T-helper 1 cell treated with Interleukin-12 subunit alpha and Interleukin-12 subunit beta and Interleukin-4 antibody, amounts not matched to agents 30 ng/mL and 1 ng/mL, for 36 hours (primary cell): ENCODE data around the gene FAM20C. TPM values are rescaled to one million over a fixed set of nuclear protein-coding genes. Genes with fewer than 3 reads are reported as not detected.

ENCODE experiments used
- intact Hi-C: fragments of 100-400 bp; cut with micrococcal nuclease; formaldehyde crosslinking; loops from one replicate; pipeline ENCODE4 v1.15.1; 2024
- total RNA-seq: library from RNA; stranded (reverse); gene quantifications from 2 replicates; pipeline ENCODE4 v1.2.3, GENCODE V29; 2022

Gene FAM20C
- total RNA-seq, 1 donor from 2014 or later: not detected

DNA sequence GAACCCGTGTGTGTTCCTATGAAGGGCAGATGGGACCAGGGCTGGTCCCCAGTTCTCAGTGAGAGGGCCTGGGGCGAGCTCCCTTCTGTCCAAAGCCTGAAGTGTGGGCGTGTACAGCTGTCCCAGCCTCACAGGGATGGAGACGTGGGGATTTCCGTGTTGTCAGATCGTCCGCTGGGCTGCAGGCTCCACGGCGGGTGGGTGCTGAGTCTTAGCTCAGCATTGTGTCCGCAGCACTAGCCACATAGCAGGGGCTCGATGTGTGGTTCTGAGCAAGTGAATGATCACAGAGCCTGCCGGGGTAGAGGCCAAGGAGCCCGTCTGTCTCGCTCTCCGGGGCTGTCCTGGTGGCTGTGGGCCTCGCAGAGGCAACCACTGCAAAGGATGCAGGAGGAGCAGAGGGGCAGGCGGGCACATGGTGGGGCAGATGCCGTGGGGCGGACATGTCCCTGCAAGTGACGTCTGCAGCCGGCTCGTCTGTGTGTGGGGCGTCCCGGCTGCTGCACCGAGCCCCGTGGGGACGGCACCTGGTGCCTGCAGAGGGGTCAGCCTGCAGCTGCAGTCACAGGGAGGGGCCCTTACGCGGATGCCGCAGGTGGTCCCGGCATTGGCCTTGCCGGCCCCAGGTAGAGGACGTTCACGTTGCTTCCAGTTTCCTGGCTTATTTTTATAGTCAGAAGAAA, 30.9 kb downstream of the FAM20C start:
- intact Hi-C loops: no loop called here

DNA sequence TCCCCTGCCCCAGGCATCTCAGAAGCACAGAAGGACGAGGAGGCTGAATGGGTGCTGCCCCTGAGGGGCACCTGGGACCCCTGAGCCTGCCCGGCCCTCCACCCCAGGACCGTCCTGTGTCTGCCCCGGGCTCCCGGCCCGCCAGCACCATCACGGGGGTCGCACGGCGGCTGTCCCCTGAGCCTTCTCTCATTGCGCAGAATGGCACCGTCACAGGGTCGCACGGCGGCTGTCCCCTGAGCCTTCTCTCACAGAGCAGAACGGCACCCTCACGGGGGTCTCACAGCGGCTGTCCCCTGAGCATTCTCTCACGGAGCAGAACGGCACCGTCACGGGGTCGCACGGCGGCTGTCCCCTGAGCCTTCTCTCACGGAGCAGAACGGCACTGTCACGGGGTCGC, 31.5 kb downstream of the FAM20C start:
- intact Hi-C loops: no loop called here

DNA sequence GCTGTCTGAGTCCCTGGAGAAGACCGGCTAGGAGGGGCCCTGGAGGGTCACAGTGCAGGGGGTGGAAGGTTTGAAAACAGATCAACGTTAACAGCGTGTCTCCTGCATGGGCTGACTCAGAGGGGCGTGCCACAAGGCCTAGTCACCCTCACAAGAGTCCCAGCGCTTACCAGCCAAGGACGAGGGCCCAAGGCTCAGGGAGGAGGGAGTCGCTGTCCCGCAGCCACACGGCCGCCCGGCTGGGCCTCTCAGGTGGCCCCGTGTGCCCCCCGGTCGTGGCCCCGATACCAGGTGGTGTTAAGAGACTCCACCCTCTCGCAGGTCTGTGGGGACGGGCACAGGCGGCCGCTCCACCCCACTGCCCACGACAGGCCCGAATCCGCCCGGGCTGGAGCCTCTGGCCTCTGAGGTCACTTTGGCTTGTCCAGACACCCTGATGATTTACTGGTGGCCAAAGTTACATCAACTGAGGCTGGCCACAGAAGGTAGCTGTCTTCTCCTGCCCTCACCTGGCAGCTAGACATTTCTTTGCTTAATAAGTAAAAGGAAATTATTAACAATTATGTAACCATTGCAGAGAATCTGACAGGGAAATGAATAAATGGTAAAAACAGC, 34.0 kb downstream of the FAM20C start:
- intact Hi-C loops: no loop called here

DNA sequence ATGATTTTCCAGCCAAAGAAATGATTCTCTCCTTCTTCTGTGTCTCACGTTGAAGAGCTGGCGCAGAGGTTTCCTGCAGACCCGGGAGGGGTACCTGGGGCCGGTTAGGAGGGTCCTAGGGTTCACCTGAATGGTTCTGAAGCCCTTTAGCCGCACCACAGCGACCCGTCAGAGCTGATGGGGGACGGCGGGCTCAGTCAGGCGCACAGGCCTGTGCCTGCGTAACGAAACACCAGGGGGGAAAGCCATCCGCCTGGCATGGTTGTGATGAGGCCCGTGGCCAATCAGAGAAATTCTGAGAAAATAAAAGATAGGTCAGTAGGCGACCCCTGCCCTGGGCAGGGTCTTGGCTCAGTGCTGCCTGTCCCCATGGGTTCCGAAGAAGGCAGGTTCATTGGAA, 35.6 kb downstream of the FAM20C start:
- intact Hi-C loops: no loop called here

DNA sequence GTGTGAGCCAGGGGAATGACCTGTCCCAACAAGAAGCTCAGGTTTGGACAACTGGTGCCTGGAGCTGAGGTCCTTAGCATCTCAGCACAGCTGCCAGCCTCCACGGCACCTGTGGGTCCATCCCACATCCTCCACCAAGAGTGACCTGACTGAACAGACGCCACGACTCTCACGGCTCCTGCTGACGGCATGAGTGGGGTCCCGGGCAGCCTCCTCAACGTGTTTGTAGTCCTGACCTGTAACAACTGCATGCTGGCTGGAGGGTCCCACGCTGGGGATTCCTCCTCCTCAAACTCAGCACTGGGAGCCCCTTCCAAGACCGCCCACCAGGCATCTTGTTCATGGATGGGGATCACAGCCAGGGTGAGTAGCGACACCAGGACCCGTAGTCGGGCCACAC, 36.2 kb downstream of the FAM20C start:
- intact Hi-C loops: no loop called here

DNA sequence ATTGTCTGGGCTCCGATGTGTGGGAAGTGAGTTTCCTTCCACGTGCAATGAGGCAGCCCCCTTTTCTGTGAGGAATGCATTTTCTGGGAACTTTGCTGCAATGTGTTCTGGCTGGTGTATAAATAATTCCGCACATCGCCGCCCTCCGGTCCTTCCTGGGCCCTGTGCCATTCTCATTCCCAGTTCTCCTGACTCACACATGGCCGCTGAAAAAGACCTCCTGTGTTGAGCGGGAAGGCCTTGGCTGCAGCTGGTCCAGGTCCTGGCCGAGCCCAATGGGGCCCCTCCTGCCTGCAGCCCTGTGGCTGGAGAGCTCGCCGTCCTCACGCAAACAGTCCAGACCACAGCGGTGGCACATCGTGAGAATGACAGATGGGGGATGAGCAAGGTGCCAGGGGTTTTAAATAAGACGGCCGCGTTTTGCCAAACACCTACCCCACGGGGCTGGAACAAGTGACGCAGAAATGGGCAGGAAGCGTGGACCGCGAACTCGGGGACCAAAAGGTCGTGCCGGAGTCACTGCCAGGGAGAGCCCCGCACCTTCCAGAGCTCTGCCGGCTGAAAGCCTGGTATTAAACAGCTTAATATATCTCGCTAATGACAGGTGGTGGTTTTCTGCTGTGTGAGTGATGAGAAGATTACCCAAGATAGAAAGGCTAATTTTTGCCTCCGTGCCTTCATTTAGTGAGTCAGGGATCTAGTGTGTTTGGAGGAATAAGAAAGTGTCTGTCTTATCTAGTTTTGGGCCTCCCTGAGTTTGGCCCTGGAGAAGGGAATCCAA, 37.0 kb downstream of the FAM20C start:
- intact Hi-C loops: no loop called here

DNA sequence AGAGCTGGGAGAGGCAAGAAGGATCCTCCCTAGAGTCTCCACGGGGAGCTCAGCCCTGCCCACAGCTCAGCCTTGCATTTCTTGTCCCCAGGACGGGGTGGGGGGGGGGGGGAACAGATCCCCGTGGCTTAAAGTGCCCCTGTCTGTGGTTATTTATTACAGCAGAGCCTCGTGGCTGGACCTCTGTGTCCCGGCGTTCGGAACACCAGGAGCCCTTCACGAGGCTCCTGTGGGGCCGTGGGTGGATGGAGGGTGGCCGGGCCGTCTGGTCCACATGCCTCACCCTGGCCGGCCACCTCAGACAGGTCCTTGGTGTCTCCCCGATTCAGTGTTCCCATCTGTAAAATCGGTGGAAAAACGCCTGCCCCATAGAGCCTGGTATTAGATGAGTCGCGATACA, 37.9 kb downstream of the FAM20C start:
- intact Hi-C loops: no loop called here

DNA sequence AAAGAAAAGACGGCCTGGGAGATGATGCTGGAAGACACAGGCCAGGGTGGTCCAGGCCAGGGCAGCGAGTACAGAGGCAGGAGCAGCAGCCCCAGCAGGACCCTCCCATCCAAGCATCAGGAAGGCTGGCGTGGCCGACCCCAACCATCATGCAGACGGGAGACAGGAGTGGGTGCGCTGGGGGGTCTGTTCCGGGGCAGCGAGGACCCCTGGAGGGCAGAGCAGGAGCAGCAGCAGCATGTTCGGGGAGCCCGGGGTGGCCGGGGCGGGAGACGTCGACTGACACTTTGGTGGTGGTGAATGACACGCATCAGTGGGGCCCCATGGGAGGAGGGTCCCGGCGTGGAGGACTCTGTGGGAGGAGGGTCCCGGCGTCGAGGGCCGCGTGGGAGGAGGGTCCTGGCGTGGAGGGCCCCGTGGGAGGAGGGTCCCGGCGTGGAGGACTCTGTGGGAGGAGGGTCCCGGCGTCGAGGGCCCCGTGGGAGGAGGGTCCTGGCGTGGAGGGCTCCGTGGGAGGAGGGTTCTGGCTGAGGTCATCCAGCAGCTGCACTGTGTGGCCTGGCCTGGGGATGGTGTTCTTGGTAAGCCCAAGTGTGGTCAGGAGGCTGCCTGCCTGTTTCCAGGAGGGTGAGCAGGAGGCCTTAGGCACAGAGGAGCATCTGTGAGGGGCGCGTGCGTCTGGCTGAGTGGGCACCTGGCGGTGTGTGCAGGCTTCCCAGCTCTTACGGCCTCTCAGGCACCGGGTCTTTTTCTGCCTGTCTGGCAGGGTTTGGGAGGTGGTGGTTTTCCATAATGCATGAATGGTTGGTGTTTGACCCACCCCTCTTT, 38.9 kb downstream of the FAM20C start:
- intact Hi-C loops: no loop called here

DNA sequence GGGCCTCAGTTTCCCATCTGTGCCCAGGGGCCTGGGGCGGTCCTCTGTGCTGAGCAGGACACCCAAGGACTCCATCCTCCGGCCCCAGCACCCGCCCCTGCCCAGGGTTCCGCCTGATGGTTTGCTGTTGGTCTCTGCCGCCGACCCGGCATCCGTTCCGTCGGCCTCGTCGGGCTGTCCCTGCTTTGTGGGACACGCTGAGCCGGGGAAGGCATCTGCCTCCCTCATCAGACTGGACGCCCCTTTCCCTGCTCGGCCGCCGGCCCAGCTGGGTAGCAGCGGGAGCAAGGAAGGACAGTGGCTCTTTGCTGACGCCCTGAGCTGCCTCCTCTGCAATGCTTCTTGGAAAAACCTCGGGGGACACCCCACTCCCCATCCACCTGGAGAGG, 39.5 kb downstream of the FAM20C start:
- intact Hi-C loops: no loop called here

DNA sequence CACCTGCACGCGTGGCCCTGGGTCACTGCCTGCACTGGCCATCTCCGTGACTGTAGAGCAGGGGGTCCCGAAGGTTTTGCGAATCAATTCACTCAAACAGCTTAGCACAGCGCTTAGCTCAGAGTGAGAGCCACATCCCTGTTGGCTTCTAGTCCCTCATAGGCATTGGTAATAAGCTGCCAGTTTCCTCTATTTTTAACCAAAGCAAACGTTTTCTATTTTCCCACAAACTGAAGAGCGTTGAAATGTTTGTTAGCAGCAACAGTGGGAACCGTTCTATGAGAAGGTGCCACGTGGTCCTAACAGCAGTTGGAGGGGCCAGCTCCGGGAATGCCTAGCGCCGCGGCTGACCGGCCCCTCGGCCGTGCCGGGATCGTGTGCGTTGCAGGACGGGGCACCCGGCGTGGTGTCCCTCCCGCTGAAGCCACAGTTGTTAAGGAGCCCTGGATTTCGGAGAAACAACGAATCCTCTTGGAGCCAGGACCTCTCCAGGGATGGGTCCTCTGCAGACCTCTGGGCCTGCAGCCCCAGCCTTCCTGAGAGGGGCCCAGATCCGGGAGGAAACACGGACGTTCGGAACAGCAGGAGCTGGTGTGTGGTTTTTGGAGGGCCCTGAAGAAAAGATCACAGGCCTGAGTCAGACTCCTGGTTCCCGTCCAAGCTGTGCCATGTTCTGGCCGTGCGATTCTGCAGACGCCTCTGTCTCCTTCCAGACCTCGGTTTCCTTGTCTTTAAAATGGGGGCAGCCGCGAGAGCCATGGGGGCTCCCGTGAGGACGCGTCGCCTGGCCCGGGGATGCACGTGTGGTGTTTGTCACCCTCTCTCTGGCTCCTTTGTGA, 40.3 kb downstream of the FAM20C start:
- intact Hi-C loops: no loop called here

DNA sequence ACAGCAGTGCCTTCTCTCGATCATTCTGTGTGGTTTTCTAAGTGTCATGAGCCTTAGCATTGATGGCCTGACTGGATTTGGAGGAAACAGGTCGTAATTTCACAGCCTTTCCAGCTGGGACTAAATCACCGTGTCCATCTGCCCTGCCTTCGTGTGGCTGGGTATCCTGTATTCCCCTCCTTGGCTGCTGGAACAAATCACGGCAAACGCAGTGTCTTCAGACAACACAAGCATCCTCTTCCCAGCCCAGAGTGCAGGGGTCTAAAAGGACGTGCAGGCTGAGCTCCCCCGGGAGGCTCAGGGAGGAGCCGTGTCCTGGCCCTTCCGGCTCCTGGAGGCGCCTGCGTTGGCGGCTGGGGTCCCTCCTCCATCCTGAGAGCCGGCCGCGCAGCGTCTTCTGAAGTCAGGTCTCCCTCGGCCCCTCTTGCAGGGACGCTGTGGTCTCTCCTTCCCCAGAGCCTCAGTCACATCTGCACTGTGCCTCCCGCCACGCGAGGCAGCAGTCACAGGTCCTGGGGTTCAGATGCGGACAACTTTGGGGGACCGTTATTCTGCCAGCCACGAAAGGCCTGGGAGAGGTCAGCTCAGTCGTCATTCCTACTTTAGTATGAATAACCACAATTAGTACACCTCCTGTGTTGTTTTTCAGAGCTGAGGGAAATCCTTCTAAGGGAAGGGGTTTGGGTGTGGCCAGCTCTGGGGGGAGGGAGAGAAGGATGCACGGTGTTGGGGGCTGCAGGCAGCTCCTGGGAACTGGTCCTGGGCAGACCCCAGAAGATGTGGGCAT, 41.1 kb downstream of the FAM20C start:
- intact Hi-C loops: no loop called here

DNA sequence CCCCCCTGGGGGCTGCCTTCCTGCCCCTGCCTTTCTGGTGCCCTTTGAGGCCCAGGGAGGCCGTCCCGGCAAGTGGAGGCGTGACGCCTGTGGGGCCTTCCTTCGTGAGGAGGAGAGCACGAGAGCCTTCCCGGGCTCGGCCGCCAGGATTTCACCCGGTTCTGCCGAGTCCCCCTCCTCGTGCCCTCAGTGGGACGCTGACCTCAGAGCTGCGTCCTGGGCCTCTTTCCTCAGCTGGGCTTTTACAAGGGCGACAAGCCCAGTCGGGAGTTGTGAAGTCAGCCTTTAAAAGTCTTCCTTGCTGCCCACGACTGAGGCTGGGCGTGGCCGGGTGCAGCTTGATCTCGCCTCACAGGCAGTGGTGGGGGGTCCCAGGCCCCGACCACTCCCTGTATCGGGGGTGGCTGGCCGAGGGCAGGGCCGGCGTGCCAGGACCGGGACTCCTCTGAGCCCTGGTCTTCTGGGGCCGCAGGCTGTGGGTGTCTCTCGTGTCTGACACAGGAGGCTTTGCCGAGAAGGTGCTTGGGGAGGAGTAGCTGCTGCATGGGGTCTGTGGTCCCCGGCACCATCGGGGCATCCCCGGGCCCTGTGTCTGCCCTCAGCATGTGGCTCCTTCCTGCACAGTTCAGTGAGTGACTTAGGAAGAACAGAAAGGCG, 41.8 kb downstream of the FAM20C start:
- intact Hi-C loops: no loop called here

DNA sequence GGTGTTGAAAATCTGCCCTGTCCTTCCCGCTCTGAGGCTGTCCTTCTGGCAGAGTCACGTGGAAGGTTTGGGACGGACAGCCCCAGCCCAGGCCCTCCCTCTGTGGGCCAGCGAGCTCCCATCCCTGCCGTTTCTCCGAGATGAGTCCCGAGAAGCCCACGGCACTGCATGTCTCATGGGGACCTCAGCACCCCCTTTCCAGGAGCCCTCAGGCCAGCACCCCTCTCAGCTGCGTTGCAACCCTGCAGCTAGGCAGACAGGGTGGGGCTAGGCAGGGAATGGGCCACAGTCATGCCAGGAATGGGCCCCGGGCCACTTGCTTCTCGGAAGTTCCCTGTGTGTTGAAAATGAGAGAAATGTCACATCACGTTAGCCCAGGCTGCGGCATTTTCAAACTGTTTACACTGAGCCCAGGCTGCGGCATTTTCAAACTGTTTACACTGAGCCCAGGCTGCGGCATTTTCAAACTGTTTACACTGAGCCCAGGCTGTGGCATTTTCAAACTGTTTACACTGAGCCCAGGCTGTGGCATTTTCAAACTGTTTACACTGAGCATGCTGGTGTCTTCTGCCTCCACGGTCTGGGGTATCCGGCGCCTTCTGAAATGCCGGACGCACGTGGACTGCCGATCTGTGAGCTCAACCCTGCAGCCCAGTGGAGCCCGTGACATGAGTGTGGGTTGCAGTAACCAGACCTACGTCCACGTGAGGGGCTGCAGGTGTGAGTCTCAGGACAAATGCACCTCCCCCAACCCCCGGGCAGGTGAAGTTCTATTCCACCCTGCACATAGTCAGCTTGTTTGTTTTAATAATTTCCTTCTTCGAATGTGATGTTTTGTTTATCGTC, 42.6 kb downstream of the FAM20C start:
- intact Hi-C loops: no loop called here

DNA sequence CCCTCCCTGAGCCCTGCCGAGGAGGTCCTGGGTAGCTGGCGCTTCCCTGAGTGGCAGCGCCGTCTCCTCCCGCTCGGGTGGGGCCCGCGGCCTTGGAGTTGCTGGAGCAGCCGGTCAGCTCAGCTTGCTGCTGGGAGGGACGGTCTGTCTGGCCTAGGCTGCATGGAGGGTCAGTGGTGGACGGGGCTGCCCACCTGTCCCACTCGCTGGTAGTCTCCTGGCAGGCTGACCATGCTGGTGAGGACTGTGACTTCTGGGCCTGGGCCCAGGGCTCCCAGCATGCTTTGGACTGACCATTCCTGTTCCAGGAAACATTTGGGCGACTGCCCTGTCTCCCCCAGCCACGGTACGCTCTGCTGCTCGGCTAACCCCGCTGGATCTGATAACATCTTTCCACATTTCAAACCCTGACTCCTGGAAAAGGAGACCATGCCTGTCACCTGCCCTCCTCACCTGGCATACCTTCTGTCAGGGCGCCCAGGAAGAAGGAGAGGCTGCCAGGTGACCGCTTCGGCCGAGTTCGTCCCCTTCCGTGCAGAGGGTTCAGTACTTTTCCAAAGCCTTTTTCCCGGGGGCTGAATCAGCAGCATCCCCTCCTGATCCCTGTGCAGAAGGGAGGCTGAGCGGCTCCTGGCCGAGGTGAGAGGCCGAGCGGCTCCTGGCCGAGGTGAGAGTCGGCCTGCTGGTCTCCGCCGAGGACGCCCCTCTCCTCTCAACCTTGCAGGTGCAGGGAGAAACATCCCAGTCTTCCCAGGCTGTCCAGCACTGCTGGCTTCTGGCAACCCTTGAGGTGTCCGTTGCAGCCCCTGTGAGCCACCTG, 43.4 kb downstream of the FAM20C start:
- intact Hi-C loops: no loop called here

DNA sequence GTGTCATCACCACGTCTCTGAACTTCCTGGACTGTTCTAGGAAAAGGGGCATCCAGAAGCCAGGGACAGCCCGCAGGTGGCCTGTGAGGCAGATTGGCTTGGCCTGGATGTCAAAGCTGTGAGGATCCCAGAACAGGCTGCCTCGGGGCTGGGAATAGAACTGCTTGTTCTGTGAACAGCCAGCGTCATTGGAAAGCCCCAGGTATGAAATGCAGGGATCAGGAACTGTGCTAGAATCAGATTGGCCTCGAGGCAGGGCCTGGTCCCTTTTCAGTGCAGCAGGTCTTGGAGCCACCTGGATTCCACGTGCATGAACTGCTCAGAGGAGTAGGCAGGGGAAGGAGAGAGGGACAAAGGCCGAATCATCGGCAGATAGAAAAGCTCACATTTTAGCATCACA, 44.6 kb downstream of the FAM20C start:
- intact Hi-C loops: no loop called here

DNA sequence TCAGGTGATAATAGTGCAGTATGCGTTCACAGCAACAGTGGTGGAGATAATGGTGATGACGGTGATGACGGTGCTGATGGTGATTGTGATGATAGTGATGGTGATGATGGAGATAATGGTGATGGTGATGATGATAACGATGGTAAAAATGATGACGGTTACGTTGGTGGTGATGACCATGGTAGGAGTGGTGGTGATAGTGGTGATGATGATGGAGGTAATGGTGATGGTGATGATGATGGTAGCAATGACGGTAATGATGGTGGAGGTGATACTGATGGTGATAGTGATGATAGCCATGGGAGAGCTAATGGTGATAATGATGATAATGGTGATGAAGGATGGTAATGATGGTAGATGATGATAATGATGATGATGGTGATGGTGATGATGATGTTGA, 45.0 kb downstream of the FAM20C start:
- intact Hi-C loops: no loop called here

DNA sequence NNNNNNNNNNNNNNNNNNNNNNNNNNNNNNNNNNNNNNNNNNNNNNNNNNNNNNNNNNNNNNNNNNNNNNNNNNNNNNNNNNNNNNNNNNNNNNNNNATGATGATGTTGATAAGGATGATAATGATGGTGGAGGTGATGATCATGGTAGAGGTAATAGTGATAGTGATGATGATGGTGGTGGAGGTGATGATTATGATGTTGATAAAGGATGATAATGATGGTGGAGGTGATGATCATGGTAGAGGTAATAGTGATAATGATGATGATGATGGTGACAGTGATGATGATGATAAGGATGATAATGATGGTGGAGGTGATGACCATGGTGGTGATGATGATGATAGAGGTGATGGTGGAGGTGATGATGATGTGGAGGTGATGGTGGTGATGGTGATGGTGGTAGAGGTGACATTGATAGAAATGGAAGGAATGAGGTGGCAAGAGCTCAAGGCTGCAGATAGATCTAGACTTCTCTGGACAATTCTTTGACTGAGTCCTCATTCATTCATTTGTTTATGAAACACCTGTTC, 47.8 kb downstream of the FAM20C start:
- intact Hi-C loops: no loop called here
